ENCODE measurements around the gene CNTD1. TPM values are rescaled to one million over a fixed set of nuclear protein-coding genes. Genes with fewer than 3 reads are reported as not detected.

Gene CNTD1
- under 1 TPM in 1 of 4 donors, not detected in 3; 0.22 TPM for total RNA-seq

- Histone ChIP-seq H3K27me3 (no peaks in the 10 kb centered on the region), H3K27ac (peak within 1 kb of the TSS; percentile 49 to 84 (median 76)), H3K36me3 (peaks cover 0 to 27% (median 0%) of the 10 kb centered on the region in 3 donors), H3K9me3 (no peaks in the 10 kb centered on the region), H3K4me3 (peak within 1 kb of the TSS; percentile 57 to 90 (median 78)), H3K4me1 (peaks cover 0 to 29% (median 11%) of the 10 kb centered on the region in 4 donors)
- peak; percentile 66 to 67 for DNase-seq (ENCODE audit: low spot score in 2 of 2)
- 30 to 34% methylated on average over 50 to 56 of the region's 66 CpGs for WGBS, 2 donors
- TF ChIP-seq POLR2A (IDR thresholded peaks at IDR 0.05) (no peak), EP300 (IDR thresholded peaks at IDR 0.05) (peak in 1 of 2 donors; percentile 77)
These were observed at the start of gene CNTD1, which contains the start of gene COA3 for GRCh38 chr17:42798383-42799380. Gene CNTD1 (plus strand): TSS chr17:42798861. CDS start chr17:42799068, 207 bp downstream. Gene COA3 (minus strand): TSS chr17:42798704. CDS start chr17:42798681, 23 bp downstream.

GRCh38 chr17:42748908-42749798 lies 49.5 kb upstream of the CNTD1 start:
- TF ChIP-seq POLR2A (IDR thresholded peaks at IDR 0.05): no peak
- TF ChIP-seq EP300 (IDR thresholded peaks at IDR 0.05): peak in 1 of 2 donors; percentile 25
- peak in 1 of 5 experiments; percentile 8 for TF ChIP-seq CTCF (IDR thresholded peaks at IDR 0.05)
- peaks cover 5 to 63% (median 31%) of the 10 kb centered on the region in 4 donors for H3K4me1 ChIP-seq
- no peak overlapping the region for H3K4me3 ChIP-seq
- H3K27ac ChIP-seq: peak overlapping the region; percentile 45 to 86 (median 70)
- 39 to 50% methylated on average over 11 of the region's 11 CpGs for WGBS, 2 donors
- no peaks in the 10 kb centered on the region for H3K36me3 ChIP-seq
- no peaks in the 10 kb centered on the region for H3K27me3 ChIP-seq
- H3K9me3 ChIP-seq: no peaks in the 10 kb centered on the region
- peak; percentile 41 to 72 for DNase-seq (ENCODE audit: low spot score in 2 of 2)

- 12 to 22% methylated on average over 3 of the region's 3 CpGs for WGBS, 2 donors
- Histone ChIP-seq H3K4me3 (no peak overlapping the region), H3K27ac (peak overlapping the region in 3 of 4 donors; percentile 54 to 86 (median 79)), H3K9me3 (no peaks in the 10 kb centered on the region), H3K27me3 (no peaks in the 10 kb centered on the region), H3K4me1 (peaks cover 5 to 64% (median 25%) of the 10 kb centered on the region in 4 donors), H3K36me3 (no peaks in the 10 kb centered on the region)
- DNase-seq (ENCODE audit: low spot score in 2 of 2): no peak
- TF ChIP-seq CTCF (IDR thresholded peaks at IDR 0.05) (no peak), EP300 (IDR thresholded peaks at IDR 0.05) (no peak), POLR2A (IDR thresholded peaks at IDR 0.05) (no peak)
These were observed 47.8 kb upstream of the CNTD1 start for GRCh38 chr17:42750739-42751344.

GRCh38 chr17:42751628-42752027 lies 47.0 kb upstream of the CNTD1 start:
- Histone ChIP-seq H3K4me3 (no peak overlapping the region), H3K36me3 (no peaks in the 10 kb centered on the region), H3K27ac (peak overlapping the region in 2 of 4 donors; percentile 79 to 86), H3K27me3 (no peaks in the 10 kb centered on the region), H3K4me1 (peaks cover 5 to 63% (median 25%) of the 10 kb centered on the region in 4 donors), H3K9me3 (no peaks in the 10 kb centered on the region)
- no peak for DNase-seq (ENCODE audit: low spot score in 2 of 2)
- TF ChIP-seq CTCF (IDR thresholded peaks at IDR 0.05) (no peak), POLR2A (IDR thresholded peaks at IDR 0.05) (no peak), EP300 (IDR thresholded peaks at IDR 0.05) (no peak)
- WGBS, 2 donors: 68 to 69% methylated on average over 7 of the region's 7 CpGs

GRCh38 chr17:42754782-42755181 lies 43.9 kb upstream of the CNTD1 start:
- 62 to 66% methylated on average over 3 of the region's 3 CpGs for WGBS, 2 donors
- TF ChIP-seq EP300 (IDR thresholded peaks at IDR 0.05): peak; percentile 16 to 88
- no peak for TF ChIP-seq POLR2A (IDR thresholded peaks at IDR 0.05)
- H3K27ac ChIP-seq: peak overlapping the region in 2 of 4 donors; percentile 60 to 67
- no peaks in the 10 kb centered on the region for H3K36me3 ChIP-seq
- peaks cover 5 to 33% (median 10%) of the 10 kb centered on the region in 4 donors for H3K4me1 ChIP-seq
- no peak overlapping the region for H3K4me3 ChIP-seq
- H3K27me3 ChIP-seq: peaks cover 0 to 2% of the 10 kb centered on the region in 2 donors
- H3K9me3 ChIP-seq: no peaks in the 10 kb centered on the region
- peak; percentile 82 to 91 for DNase-seq (ENCODE audit: low spot score in 2 of 2)

Measured in tibial nerve (tissue), 4 donors.